ENCODE results near the gene MEIOB. TPM values are rescaled to one million over a fixed set of nuclear protein-coding genes. Genes with fewer than 3 reads are reported as not detected.

MEIOB gene, protein sequence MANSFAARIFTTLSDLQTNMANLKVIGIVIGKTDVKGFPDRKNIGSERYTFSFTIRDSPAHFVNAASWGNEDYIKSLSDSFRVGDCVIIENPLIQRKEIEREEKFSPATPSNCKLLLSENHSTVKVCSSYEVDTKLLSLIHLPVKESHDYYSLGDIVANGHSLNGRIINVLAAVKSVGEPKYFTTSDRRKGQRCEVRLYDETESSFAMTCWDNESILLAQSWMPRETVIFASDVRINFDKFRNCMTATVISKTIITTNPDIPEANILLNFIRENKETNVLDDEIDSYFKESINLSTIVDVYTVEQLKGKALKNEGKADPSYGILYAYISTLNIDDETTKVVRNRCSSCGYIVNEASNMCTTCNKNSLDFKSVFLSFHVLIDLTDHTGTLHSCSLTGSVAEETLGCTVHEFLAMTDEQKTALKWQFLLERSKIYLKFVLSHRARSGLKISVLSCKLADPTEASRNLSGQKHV
- total RNA-seq: 3.6 and 3.8 TPM in 2 replicates

DNA sequence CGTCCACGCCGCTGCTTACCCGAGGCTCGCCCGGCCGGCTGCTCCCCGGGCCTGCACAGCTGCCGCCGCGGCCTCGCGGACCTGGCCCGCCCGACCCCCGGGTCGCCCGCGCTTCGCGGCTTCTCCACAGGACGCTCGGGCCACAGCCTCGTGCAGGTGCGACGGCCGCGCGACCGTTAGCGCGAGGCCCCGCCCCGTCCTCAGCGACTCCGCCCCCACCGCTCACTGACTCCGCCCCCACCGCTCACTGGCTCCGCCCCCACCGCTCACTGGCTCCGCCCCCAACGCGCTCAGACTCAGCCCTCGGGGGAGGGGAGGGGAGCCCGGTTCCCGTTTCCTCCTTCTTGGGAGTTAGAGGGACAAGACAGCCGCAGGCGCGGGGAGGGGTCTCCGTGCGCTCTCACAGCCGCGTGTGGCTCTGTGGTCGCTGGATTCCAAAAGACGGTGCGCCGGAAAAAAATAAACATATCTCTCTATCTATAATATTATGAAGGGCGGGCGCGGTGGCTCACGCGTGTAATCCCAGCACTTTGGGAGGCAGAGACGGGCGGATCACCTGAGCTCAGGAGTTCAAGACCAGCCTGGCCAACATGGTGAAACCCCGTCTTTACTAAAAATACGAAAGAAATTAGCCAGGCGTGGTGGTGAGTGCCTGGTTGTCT, at the start of gene MEIOB:
MEIOB (minus strand) TSS at position 191 of the 662 bp plus-strand sequence. CDS start 3,989 bp downstream, outside the sequence.

DNA sequence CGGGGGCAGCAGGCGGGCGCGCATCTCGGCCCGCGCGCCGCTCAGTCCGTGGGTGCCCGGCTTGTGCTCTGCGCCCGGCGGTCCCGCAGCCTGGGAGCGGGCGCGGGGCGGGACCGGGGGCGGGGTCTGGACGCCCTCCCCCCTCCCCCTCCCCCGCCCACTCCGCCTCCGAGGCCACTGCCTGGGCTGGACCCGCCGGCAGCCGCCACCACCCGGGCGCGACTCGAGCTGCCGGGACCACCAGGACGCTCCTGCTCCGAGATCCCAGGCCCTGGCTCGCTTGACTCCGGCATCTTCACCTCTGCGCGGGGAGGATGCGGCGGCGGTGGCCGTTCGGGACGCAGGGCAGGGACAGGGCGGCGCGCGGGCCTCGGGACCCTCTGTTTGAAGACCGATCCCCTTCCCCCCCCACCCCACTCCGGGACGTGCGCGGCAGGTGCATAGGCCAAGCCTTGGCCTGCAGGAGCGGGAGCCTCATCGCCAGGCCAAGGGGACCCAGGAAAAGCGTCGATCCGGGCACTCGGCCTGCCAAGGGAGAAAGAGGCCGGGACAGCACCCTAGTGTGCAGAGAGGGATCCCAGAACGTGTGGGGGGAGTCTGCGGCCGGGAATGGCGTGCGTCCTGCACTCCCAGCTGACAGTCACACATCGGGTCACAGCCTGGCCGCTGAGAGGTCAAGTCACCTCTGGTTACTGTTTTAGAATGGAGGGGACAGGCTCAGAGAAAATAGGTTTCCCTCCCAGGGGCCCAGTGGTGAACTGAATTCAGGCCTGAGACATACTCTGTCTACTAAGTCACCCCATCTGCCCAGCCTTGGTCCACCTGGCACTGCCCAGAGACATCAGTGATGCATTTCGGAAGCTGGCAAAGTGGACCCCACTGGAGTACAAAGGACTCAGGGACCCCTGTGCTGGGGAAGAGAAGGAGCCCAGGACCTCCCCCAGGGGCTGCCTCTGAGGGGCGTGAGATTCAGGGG, 46.7 kb upstream of the MEIOB start, which contains the start of gene HS3ST6:
HS3ST6 (minus strand) TSS at position 65 of the 976 bp plus-strand sequence. CDS start 92 bp downstream, outside the sequence.

GRCh38 chr16:1826691-1827573, 45.0 kb downstream of the MEIOB start, which contains the start of the genes FAHD1 and HAGH:
Gene FAHD1, plus strand, starts transcription at chr16:1827206. Its CDS starts 33 bp downstream, at chr16:1827239.
Gene HAGH, minus strand, starts transcription at chr16:1826825. Its CDS starts 38 bp downstream, at chr16:1826787.

GRCh38 chr16:1793578-1794220, 78.3 kb downstream of the MEIOB start, which contains the start of gene IGFALS:
Gene IGFALS, minus strand, starts transcription at chr16:1793705. Its CDS starts 53 bp downstream, at chr16:1793652.

Other genes with a start within 250 kb of the MEIOB start
- gene JPT2, start 193.9 kb downstream of the MEIOB start, total RNA-seq: 119 and 173 TPM in 2 replicates
- 25.1 and 61.5 TPM in 2 replicates for gene MAPK8IP3, start 166.0 kb downstream of the MEIOB start, total RNA-seq
- 61.8 and 131 TPM in 2 replicates for gene NME3, start 100.6 kb downstream of the MEIOB start, total RNA-seq
- gene EME2, start 99.4 kb downstream of the MEIOB start, total RNA-seq: 4.7 and 7.7 TPM in 2 replicates
- 108 and 161 TPM in 2 replicates for gene MRPS34, start 99.0 kb downstream of the MEIOB start, total RNA-seq
- 37.5 and 99.8 TPM in 2 replicates for gene SPSB3, start 89.6 kb downstream of the MEIOB start, total RNA-seq
- gene NUBP2, start 89.2 kb downstream of the MEIOB start, total RNA-seq: 86.8 and 113 TPM in 2 replicates
- gene IGFALS, start 78.5 kb downstream of the MEIOB start, total RNA-seq: 0.25 TPM in 1 of 2 replicates, not detected in the other
- 89.5 and 114 TPM in 2 replicates for gene HAGH, start 45.3 kb downstream of the MEIOB start, total RNA-seq
- gene FAHD1, start 45.0 kb downstream of the MEIOB start, total RNA-seq: 77.9 and 83.8 TPM in 2 replicates
- gene HS3ST6, start 46.3 kb upstream of the MEIOB start, total RNA-seq: not detected in 2 replicates
- gene MSRB1, start 71.0 kb upstream of the MEIOB start, total RNA-seq: 20.5 and 27.7 TPM in 2 replicates
- not detected in 2 replicates for gene RPL3L, start 82.5 kb upstream of the MEIOB start, total RNA-seq
- 334 and 388 TPM in 2 replicates for gene NDUFB10, start 87.4 kb upstream of the MEIOB start, total RNA-seq
- gene RPS2, start 92.7 kb upstream of the MEIOB start, total RNA-seq: 4,197 and 4,785 TPM in 2 replicates
- gene RNF151, start 94.7 kb upstream of the MEIOB start, total RNA-seq: 0.16 TPM in 1 of 2 replicates, not detected in the other
- 56.8 and 104 TPM in 2 replicates for gene TBL3, start 99.9 kb upstream of the MEIOB start, total RNA-seq
- gene NOXO1, start 109.3 kb upstream of the MEIOB start, total RNA-seq: 0.25 TPM in 1 of 2 replicates, not detected in the other
- gene GFER, start 112.0 kb upstream of the MEIOB start, total RNA-seq: 31.9 and 34.9 TPM in 2 replicates
- gene SYNGR3, start 117.8 kb upstream of the MEIOB start, total RNA-seq: 4.6 and 10.0 TPM in 2 replicates
- gene ZNF598, start 137.7 kb upstream of the MEIOB start, total RNA-seq: 42.7 and 46.6 TPM in 2 replicates
- gene NPW, start 147.6 kb upstream of the MEIOB start, total RNA-seq: 4.4 and 5.7 TPM in 2 replicates
- 60.3 and 91.9 TPM in 2 replicates for gene NHERF2, start 154.7 kb upstream of the MEIOB start, total RNA-seq
- gene NTHL1, start 175.7 kb upstream of the MEIOB start, total RNA-seq: 45.1 and 63.7 TPM in 2 replicates
- 53.8 and 113 TPM in 2 replicates for gene TSC2, start 175.8 kb upstream of the MEIOB start, total RNA-seq

Measured in mesangial cell (primary cell).